GM23248 (cell line): ENCODE data around the gene KLRC4.

ENCODE experiments used
- EZH2 ChIP-seq: fragments of 200-600 bp; sonication (generic); IDR thresholded peaks from 2 replicates; pipeline ENCODE4 v1.6.1; 2018; ENCODE audit warnings: antibody characterized with exemption, mild to moderate bottlenecking; ENCODE audit not compliant: insufficient read depth, poor library complexity, severe bottlenecking
- EZH2phosphoT487 ChIP-seq: fragments of 200-600 bp; sonication (generic); IDR thresholded peaks from 2 replicates; pipeline ENCODE4 v1.6.1; 2018; ENCODE audit warnings: antibody characterized with exemption, moderate library complexity, mild to moderate bottlenecking, low read depth; ENCODE audit not compliant: insufficient read depth

DNA sequence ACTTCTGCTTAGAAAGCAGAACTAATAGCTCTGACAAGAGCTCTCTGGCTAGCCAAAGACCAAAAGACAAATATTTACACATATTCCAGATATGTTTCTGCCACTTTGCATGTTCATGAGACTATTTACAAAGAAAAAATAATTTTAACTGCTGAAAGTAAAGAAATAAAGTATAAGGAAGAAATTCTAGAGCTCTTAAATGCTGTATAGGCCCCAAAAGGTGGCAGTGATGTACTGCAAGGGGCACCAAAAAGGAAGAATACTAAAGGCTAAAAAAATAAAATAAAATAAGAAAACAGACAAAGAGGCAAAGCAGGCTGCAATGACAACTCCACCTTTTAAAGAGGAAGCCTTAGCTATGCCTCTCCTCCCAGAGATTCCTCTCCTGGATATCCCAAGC lies 42.7 kb downstream of the KLRC4 start:
- TF ChIP-seq EZH2phosphoT487 (no peak), EZH2 (no peak)
